Karpas-422 (cell line): ENCODE results near the gene MARS2. TPM values are rescaled to one million over a fixed set of nuclear protein-coding genes. Genes with fewer than 3 reads are reported as not detected.
A peak's percentile ranks its signal among the peaks of the same experiment; 100 is the strongest.
"Not testable (repeated sequence)": the region's sequence is repeated elsewhere in the genome, so short reads cannot be mapped to it uniquely, and the experiment has no call there.

Source experiments
- DNase-seq: peaks from one replicate; pipeline ENCODE4 v3.0.0-alpha.2; 2015
- H2AFZ ChIP-seq: fragments of 200-600 bp; sonication (generic); 2 replicates; pipeline ENCODE4 v1.6.1; 2014; ENCODE audit warnings: antibody characterized with exemption, low read length, mixed read lengths
- H3K27ac ChIP-seq: fragments of 200-600 bp; sonication (generic); 2 replicates; pipeline ENCODE4 v1.5.1; 2014; ENCODE audit warnings: mild to moderate bottlenecking, low read length, moderate library complexity
- H3K27me3 ChIP-seq: fragments of 200-600 bp; sonication (generic); 2 replicates; pipeline ENCODE4 v1.6.1; 2014; ENCODE audit warnings: low read length, mixed read lengths
- H3K36me3 ChIP-seq: fragments of 200-600 bp; sonication (generic); 2 replicates; pipeline ENCODE4 v1.6.1; 2014; ENCODE audit warnings: low read length, mixed read lengths; ENCODE audit not compliant: insufficient read depth
- H3K4me1 ChIP-seq: fragments of 200-600 bp; sonication (generic); 2 replicates; pipeline ENCODE4 v1.6.1; 2014; ENCODE audit warnings: mild to moderate bottlenecking, low read length, mixed read lengths
- H3K4me2 ChIP-seq: fragments of 200-600 bp; sonication (generic); 2 replicates; pipeline ENCODE4 v1.6.1; 2014; ENCODE audit warnings: low read length, low read depth, mild to moderate bottlenecking; ENCODE audit not compliant: poor library complexity, severe bottlenecking
- H3K4me3 ChIP-seq: fragments of 200-600 bp; sonication (generic); 2 replicates; pipeline ENCODE4 v1.5.1; 2014; ENCODE audit warnings: mild to moderate bottlenecking, antibody characterized with exemption, low read length, mixed read lengths
- H3K79me2 ChIP-seq: fragments of 200-600 bp; sonication (generic); 2 replicates; pipeline ENCODE4 v1.6.1; 2014; ENCODE audit warnings: mild to moderate bottlenecking, low read length, mixed read lengths
- H3K9ac ChIP-seq: fragments of 200-600 bp; sonication (generic); 2 replicates; pipeline ENCODE4 v1.6.0; 2014; ENCODE audit warnings: low read length
- H3K9me2 ChIP-seq: fragments of 200-600 bp; sonication (generic), shearing (Covaris generic); replicated peaks from 2 replicates; pipeline ENCODE4 v1.6.0; 2014; ENCODE audit warnings: mild to moderate bottlenecking, low read length, moderate library complexity; ENCODE audit not compliant: insufficient read depth
- H3K9me3 ChIP-seq: fragments of 300-700, 200-600 bp; sonication (generic); 2 replicates; pipeline ENCODE4 v1.6.1; 2014; ENCODE audit warnings: low read length, mixed read lengths
- H4K20me1 ChIP-seq: fragments of 200-600 bp; sonication (generic); 2 replicates; pipeline ENCODE4 v1.6.1; 2014; ENCODE audit warnings: mild to moderate bottlenecking, antibody characterized with exemption, low read length, low read depth; ENCODE audit not compliant: insufficient read depth
- total RNA-seq: library from RNA; depleted of rRNA; stranded (reverse); fragments of >200 nt; shearing (Covaris generic); gene quantifications from 2 replicates; pipeline ENCODE4 v1.2.3, GENCODE V29; 2014; ENCODE audit warnings: low replicate concordance

Gene MARS2
- total RNA-seq, 1 experiment from 2014 or later = 36.4 TPM

GRCh38 chr2:197696571-197696970 is 8.6 kb upstream of the MARS2 start:
- H3K9me3 ChIP-seq, H3K4me1 ChIP-seq, H3K36me3 ChIP-seq, DNase-seq, H3K9me2 ChIP-seq, H3K27ac ChIP-seq, H3K79me2 ChIP-seq, H2AFZ ChIP-seq, H3K4me3 ChIP-seq, H4K20me1 ChIP-seq, H3K9ac ChIP-seq, H3K27me3 ChIP-seq, H3K4me2 ChIP-seq: not testable (repeated sequence)

- not testable (repeated sequence) for H3K4me1 ChIP-seq, H3K36me3 ChIP-seq, H3K79me2 ChIP-seq, H3K4me3 ChIP-seq, H2AFZ ChIP-seq, H3K27ac ChIP-seq, H3K9ac ChIP-seq, H3K4me2 ChIP-seq, H3K9me3 ChIP-seq, H3K27me3 ChIP-seq, H3K9me2 ChIP-seq, H4K20me1 ChIP-seq
- peak; percentile 36 for DNase-seq
Observed at GRCh38 chr2:197699724-197700123, 5.4 kb upstream of the MARS2 start.

GRCh38 chr2:197700960-197701359 is 4.2 kb upstream of the MARS2 start:
- peaks cover 8% of the 10 kb centered on the region for H3K79me2 ChIP-seq
- H3K4me1 ChIP-seq = peaks cover 11% of the 10 kb centered on the region
- H3K4me3 ChIP-seq = no peak overlapping the region
- no peaks in the 10 kb centered on the region for H3K27me3 ChIP-seq
- no peak overlapping the region for H3K27ac ChIP-seq
- no peaks in the 10 kb centered on the region for H3K36me3 ChIP-seq
- H4K20me1 ChIP-seq = peaks cover 6% of the 10 kb centered on the region
- H3K4me2 ChIP-seq = no peak overlapping the region
- no peak overlapping the region for H3K9ac ChIP-seq
- no peaks in the 10 kb centered on the region for H3K9me2 ChIP-seq
- no peaks in the 10 kb centered on the region for H3K9me3 ChIP-seq
- DNase-seq = peak; percentile 38
- no peak overlapping the region for H2AFZ ChIP-seq

- Histone ChIP-seq H3K4me2 (peak overlapping the region; percentile 91), H3K79me2 (peaks cover 42% of the 10 kb centered on the region), H3K9me3 (no peaks in the 10 kb centered on the region), H3K9ac (peak overlapping the region; percentile 75), H3K9me2 (no peaks in the 10 kb centered on the region), H3K27ac (peak overlapping the region; percentile 54), H3K36me3 (peaks cover 12% of the 10 kb centered on the region), H3K27me3 (no peaks in the 10 kb centered on the region), H3K4me1 (peaks cover 36% of the 10 kb centered on the region), H3K4me3 (peak overlapping the region; percentile 75), H2AFZ (peak overlapping the region; percentile 96), H4K20me1 (peaks cover 29% of the 10 kb centered on the region)
- peak; percentile 42 for DNase-seq
Observed at GRCh38 chr2:197704434-197705120, 592 bp upstream of the MARS2 start.

- peak; percentile 84 for DNase-seq
- Histone ChIP-seq H3K27me3 (no peaks in the 10 kb centered on the region), H2AFZ (peak overlapping the region; percentile 81; the same call in 1 of the 2 replicates), H3K4me3 (peak overlapping the region; percentile 90), H3K36me3 (peaks cover 22% of the 10 kb centered on the region), H3K4me2 (peak overlapping the region; percentile 82), H3K9me3 (no peaks in the 10 kb centered on the region), H3K9me2 (no peaks in the 10 kb centered on the region), H4K20me1 (peaks cover 39% of the 10 kb centered on the region), H3K9ac (peak overlapping the region; percentile 95), H3K27ac (peak overlapping the region; percentile 49; the same call in 1 of the 2 replicates), H3K79me2 (peaks cover 55% of the 10 kb centered on the region), H3K4me1 (peaks cover 48% of the 10 kb centered on the region)
Observed at GRCh38 chr2:197705912-197706838, 1.0 kb downstream of the MARS2 start.

GRCh38 chr2:197706839-197707207 is 1.7 kb downstream of the MARS2 start:
- H4K20me1 ChIP-seq = peaks cover 45% of the 10 kb centered on the region
- peak overlapping the region; percentile 82 for H3K4me2 ChIP-seq
- H3K4me3 ChIP-seq = peak overlapping the region; percentile 90
- no peaks in the 10 kb centered on the region for H3K9me3 ChIP-seq
- peaks cover 51% of the 10 kb centered on the region for H3K4me1 ChIP-seq
- no peaks in the 10 kb centered on the region for H3K9me2 ChIP-seq
- H3K79me2 ChIP-seq = peaks cover 62% of the 10 kb centered on the region
- H3K27me3 ChIP-seq = no peaks in the 10 kb centered on the region
- peaks cover 28% of the 10 kb centered on the region for H3K36me3 ChIP-seq
- H3K27ac ChIP-seq = no peak overlapping the region
- H2AFZ ChIP-seq = no peak overlapping the region
- DNase-seq = no peak
- H3K9ac ChIP-seq = peak overlapping the region; percentile 95

- Histone ChIP-seq H3K9ac (peak overlapping the region; percentile 95), H4K20me1 (peaks cover 45% of the 10 kb centered on the region), H3K9me2 (no peaks in the 10 kb centered on the region), H2AFZ (no peak overlapping the region), H3K27ac (no peak overlapping the region), H3K79me2 (peaks cover 68% of the 10 kb centered on the region), H3K27me3 (no peaks in the 10 kb centered on the region), H3K4me2 (peak overlapping the region; percentile 82), H3K36me3 (peaks cover 29% of the 10 kb centered on the region), H3K9me3 (no peaks in the 10 kb centered on the region), H3K4me3 (peak overlapping the region; percentile 90), H3K4me1 (peaks cover 51% of the 10 kb centered on the region)
- DNase-seq = peak; percentile 77
Observed at GRCh38 chr2:197707316-197708213, 2.4 kb downstream of the MARS2 start.
